Fibroblast of lung (primary cell): ENCODE data around the gene DPEP3. TPM values are rescaled to one million over a fixed set of nuclear protein-coding genes. Genes with fewer than 3 reads are reported as not detected.

Experiments used
- DNase-seq, 2 donors: peaks; one replicate each; pipeline versions ENCODE4 v3.0.0 to v3.0.0-alpha.2; 2010; ENCODE audit warnings: low read depth in 2 of 2
- H2AFZ ChIP-seq: 2 replicates; pipeline ENCODE4 v1.5.1; 2012; ENCODE audit warnings: low read length, control low read depth, inconsistent platforms
- H3K27ac ChIP-seq: 2 replicates; pipeline ENCODE4 v1.5.1; 2011; ENCODE audit warnings: low read length, control low read depth; ENCODE audit not compliant: insufficient read depth
- H3K27me3 ChIP-seq: 2 replicates; pipeline ENCODE4 v1.5.1; 2011; ENCODE audit warnings: mild to moderate bottlenecking, low read length; ENCODE audit not compliant: control insufficient read depth, insufficient read depth
- H3K36me3 ChIP-seq: 2 replicates; pipeline ENCODE4 v1.5.1; 2011; ENCODE audit warnings: low read length; ENCODE audit not compliant: control insufficient read depth, insufficient read depth
- H3K4me1 ChIP-seq: 2 replicates; pipeline ENCODE4 v1.5.1; 2011; ENCODE audit warnings: low read length; ENCODE audit not compliant: control insufficient read depth, insufficient read depth; ENCODE audit errors: extremely low read depth
- H3K4me2 ChIP-seq: 2 replicates; pipeline ENCODE4 v1.5.1; 2011; ENCODE audit warnings: low read length, control low read depth; ENCODE audit not compliant: insufficient read depth; ENCODE audit errors: extremely low read depth
- H3K4me3 ChIP-seq, 4 experiments: fragments of 200-600 bp in 1 of 4; sonication (generic) in 1 of 4; replicated peaks in 1 of 4; 2 replicates each; pipeline ENCODE4 v1.5.1; 2011 to 2016; ENCODE audit warnings: low read length in 4 of 4, low read depth in 3 of 4, mild to moderate bottlenecking in 3 of 4, control low read depth in 2 of 4, inconsistent platforms in 1 of 4, mixed read lengths in 1 of 4; ENCODE audit not compliant: insufficient read depth in 1 of 4; ENCODE audit errors: control extremely low read depth in 1 of 4
- H3K79me2 ChIP-seq: 2 replicates; pipeline ENCODE4 v1.5.1; 2012; ENCODE audit warnings: mild to moderate bottlenecking, low read length, inconsistent platforms; ENCODE audit not compliant: control insufficient read depth, insufficient read depth
- H3K9ac ChIP-seq: 2 replicates; pipeline ENCODE4 v1.5.1; 2011; ENCODE audit warnings: mild to moderate bottlenecking, low read length, control low read depth; ENCODE audit not compliant: insufficient read depth
- H3K9me3 ChIP-seq: 2 replicates; pipeline ENCODE4 v1.5.1; 2012; ENCODE audit warnings: low read depth, low read length; ENCODE audit not compliant: control insufficient read depth, insufficient read depth
- H4K20me1 ChIP-seq: 2 replicates; pipeline ENCODE4 v1.5.1; 2011; ENCODE audit warnings: low read length; ENCODE audit not compliant: control insufficient read depth, insufficient read depth; ENCODE audit errors: extremely low read depth
- CTCF ChIP-seq, 2 donors: IDR thresholded peaks in 1 of 2; conservative IDR thresholded peaks in 1 of 2; 1 replicate in 1 of 2; 2 replicates in 1 of 2; pipeline ENCODE4 v1.5.1; 2011 to 2012; ENCODE audit warnings: low read length in 2 of 2, control low read depth in 1 of 2, inconsistent platforms in 1 of 2, low read depth in 1 of 2, mild to moderate bottlenecking in 1 of 2
- EZH2 ChIP-seq: IDR thresholded peaks from 2 replicates; pipeline ENCODE4 v1.5.1; 2012; ENCODE audit warnings: low read length, control low read depth, mild to moderate bottlenecking; ENCODE audit errors: missing control alignments
- polyA plus RNA-seq, 2 donors: library from polyadenylated mRNA; depleted of rRNA in 1 of 2; stranded (reverse) in 1 of 2; unstranded in 1 of 2; fragments of >200 nt; gene quantifications; 2 replicates each; pipeline ENCODE4 v1.2.1, GENCODE V29; 2011 to 2012; ENCODE audit warnings: missing spikeins in 1 of 2
- total RNA-seq: library from RNA; depleted of rRNA; stranded (reverse); fragments of >200 nt; gene quantifications from 2 replicates; pipeline ENCODE4 v1.2.1, GENCODE V29; 2014

DPEP3 gene
- total and polyA plus RNA-seq, 2 donors (not counting 1 experiment from before 2014, with no cell fraction given) = not detected

- Histone ChIP-seq H3K79me2 (peaks cover 26% of the 10 kb centered on the region), H4K20me1 (no peaks in the 10 kb centered on the region), H3K9ac (peak overlapping the region; percentile 97), H3K36me3 (no peaks in the 10 kb centered on the region), H3K4me1 (peaks cover 10% of the 10 kb centered on the region), H3K27me3 (no peaks in the 10 kb centered on the region), H2AFZ (peak overlapping the region; percentile 97), H3K4me2 (peak overlapping the region; percentile 97), H3K4me3 (peak overlapping the region; percentile 88 to 98 (median 94)), H3K27ac (peak overlapping the region; percentile 85), H3K9me3 (no peaks in the 10 kb centered on the region)
- no peak for DNase-seq
- no peak for TF ChIP-seq EZH2
These were observed 42.0 kb upstream of the DPEP3 start for GRCh38 chr16:68022278-68022727.

- peaks cover 26% of the 10 kb centered on the region for H3K79me2 ChIP-seq
- H3K4me3 ChIP-seq = peak overlapping the region in 2 of 4 experiments; percentile 97 to 98
- no peak overlapping the region for H3K27ac ChIP-seq
- H3K9me3 ChIP-seq = no peaks in the 10 kb centered on the region
- H3K36me3 ChIP-seq = no peaks in the 10 kb centered on the region
- H2AFZ ChIP-seq = no peak overlapping the region
- H3K4me1 ChIP-seq = peaks cover 10% of the 10 kb centered on the region
- TF ChIP-seq EZH2 (no peak), CTCF (conservative IDR thresholded peaks at IDR 0.05 in 1 of 2, IDR thresholded peaks at IDR 0.05 in 1 of 2; ENCODE audit: low read depth in 1 of 2, low read length in 2 of 2) (no peak)
- no peaks in the 10 kb centered on the region for H3K27me3 ChIP-seq
- no peak for DNase-seq
- no peaks in the 10 kb centered on the region for H4K20me1 ChIP-seq
- H3K9ac ChIP-seq = no peak overlapping the region
- H3K4me2 ChIP-seq = no peak overlapping the region
These were observed 41.2 kb upstream of the DPEP3 start for GRCh38 chr16:68021490-68021889.

- Histone ChIP-seq H4K20me1 (no peaks in the 10 kb centered on the region), H3K36me3 (no peaks in the 10 kb centered on the region), H3K9me3 (no peaks in the 10 kb centered on the region), H3K27me3 (no peaks in the 10 kb centered on the region), H3K27ac (no peak overlapping the region), H3K4me1 (peaks cover 10% of the 10 kb centered on the region), H3K4me2 (no peak overlapping the region), H3K79me2 (peaks cover 25% of the 10 kb centered on the region), H3K9ac (no peak overlapping the region), H3K4me3 (no peak overlapping the region), H2AFZ (no peak overlapping the region)
- DNase-seq = no peak
- TF ChIP-seq EZH2 = no peak
- no peak for TF ChIP-seq CTCF (conservative IDR thresholded peaks at IDR 0.05 in 1 of 2, IDR thresholded peaks at IDR 0.05 in 1 of 2; ENCODE audit: low read depth in 1 of 2, low read length in 2 of 2)
These were observed 38.9 kb upstream of the DPEP3 start for GRCh38 chr16:68019167-68019680.
